Keratinocyte (primary cell): ENCODE measurements around the gene XPNPEP2.

Experiments
- EZH2 ChIP-seq: IDR thresholded peaks from one replicate; pipeline ENCODE4 v1.6.1; 2012; ENCODE audit warnings: inconsistent platforms, mild to moderate bottlenecking, low read length, moderate library complexity
- TF ChIP-seq, protein P1 (sequence below), 3 experiments: IDR thresholded peaks in 1 of 3; conservative IDR thresholded peaks in 1 of 3; optimal IDR thresholded peaks in 1 of 3; 2 replicates in 2 of 3; 3 replicates in 1 of 3; pipeline versions ENCODE3 to v1.5.1; 2011; ENCODE audit warnings: low read length in 3 of 3, mild to moderate bottlenecking in 3 of 3, moderate library complexity in 2 of 3, control low read depth in 1 of 3, inconsistent platforms in 1 of 3; ENCODE audit not compliant: insufficient read depth in 2 of 3; ENCODE audit errors: extremely low read depth in 1 of 3

- TF ChIP-seq, protein P1, sequence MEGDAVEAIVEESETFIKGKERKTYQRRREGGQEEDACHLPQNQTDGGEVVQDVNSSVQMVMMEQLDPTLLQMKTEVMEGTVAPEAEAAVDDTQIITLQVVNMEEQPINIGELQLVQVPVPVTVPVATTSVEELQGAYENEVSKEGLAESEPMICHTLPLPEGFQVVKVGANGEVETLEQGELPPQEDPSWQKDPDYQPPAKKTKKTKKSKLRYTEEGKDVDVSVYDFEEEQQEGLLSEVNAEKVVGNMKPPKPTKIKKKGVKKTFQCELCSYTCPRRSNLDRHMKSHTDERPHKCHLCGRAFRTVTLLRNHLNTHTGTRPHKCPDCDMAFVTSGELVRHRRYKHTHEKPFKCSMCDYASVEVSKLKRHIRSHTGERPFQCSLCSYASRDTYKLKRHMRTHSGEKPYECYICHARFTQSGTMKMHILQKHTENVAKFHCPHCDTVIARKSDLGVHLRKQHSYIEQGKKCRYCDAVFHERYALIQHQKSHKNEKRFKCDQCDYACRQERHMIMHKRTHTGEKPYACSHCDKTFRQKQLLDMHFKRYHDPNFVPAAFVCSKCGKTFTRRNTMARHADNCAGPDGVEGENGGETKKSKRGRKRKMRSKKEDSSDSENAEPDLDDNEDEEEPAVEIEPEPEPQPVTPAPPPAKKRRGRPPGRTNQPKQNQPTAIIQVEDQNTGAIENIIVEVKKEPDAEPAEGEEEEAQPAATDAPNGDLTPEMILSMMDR (optimal IDR thresholded peaks at IDR 0.05 in 1 of 3, IDR thresholded peaks at IDR 0.05 in 1 of 3, conservative IDR thresholded peaks at IDR 0.05 in 1 of 3; ENCODE audit: extremely low read depth in 1 of 3, insufficient read depth in 2 of 3, low read length in 3 of 3): no peak
- no peak for TF ChIP-seq EZH2
Observed at GRCh38 chrX:129787336-129788055, 48.7 kb downstream of the XPNPEP2 start.
